Dermis microvascular lymphatic vessel endothelial cell (primary cell): ENCODE measurements around the gene CUTC. TPM values are rescaled to one million over a fixed set of nuclear protein-coding genes. Genes with fewer than 3 reads are reported as not detected.
"Not testable (repeated sequence)": the region's sequence is repeated elsewhere in the genome, so short reads cannot be mapped to it uniquely, and the experiment has no call there.

ENCODE experiments used
- DNase-seq, 2 donors: peaks; one replicate each; pipeline versions ENCODE4 v3.0.0 to v3.0.0-alpha.2; 2010; ENCODE audit warnings: low read depth in 2 of 2
- total RNA-seq: library from RNA; depleted of rRNA; stranded (reverse); fragments of >200 nt; gene quantifications from 2 replicates; pipeline ENCODE4 v1.2.1, GENCODE V29; 2014

The CUTC gene, protein sequence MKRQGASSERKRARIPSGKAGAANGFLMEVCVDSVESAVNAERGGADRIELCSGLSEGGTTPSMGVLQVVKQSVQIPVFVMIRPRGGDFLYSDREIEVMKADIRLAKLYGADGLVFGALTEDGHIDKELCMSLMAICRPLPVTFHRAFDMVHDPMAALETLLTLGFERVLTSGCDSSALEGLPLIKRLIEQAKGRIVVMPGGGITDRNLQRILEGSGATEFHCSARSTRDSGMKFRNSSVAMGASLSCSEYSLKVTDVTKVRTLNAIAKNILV
- 16.9 and 19.8 TPM in 2 replicates for total RNA-seq

DNA sequence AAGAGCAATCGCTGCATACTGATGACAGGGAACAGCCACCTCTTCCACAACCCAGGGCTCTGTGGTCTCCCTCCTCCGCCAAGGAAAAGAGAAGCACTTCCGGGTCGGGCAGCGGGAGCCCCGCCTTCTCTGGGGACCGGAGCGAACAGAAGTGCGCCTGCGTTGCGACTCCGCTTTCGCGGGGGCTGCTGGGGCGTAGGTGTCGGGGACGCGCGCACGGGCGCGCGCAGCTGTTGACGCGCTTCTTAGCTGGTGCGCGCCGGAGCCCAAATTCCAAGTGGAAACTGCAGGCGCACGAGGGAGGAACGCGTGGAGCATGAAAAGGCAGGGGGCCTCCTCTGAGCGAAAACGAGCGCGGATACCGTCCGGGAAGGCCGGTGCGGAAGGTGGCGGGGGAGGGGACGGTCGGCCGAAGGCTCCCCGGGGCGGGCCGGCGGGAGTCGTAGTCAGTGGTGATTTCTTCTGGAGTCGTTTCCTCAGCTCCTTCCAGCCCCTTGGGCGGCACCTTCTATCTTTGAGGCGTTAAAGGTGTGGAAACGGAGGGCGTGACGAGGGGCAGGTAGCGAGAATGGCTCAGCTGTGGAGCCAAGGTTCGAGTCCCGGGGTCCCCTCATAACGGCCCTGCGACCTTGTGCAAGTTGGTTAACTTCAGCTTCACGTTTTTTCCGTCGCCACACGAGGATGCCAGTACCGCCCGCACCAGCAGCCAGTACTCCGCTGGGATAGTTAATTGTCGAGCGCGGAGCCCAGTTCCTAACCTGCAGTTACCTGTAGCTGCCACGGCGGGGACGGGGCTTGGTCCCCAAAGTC is at the start of gene CUTC, which contains the start of gene COX15:
CUTC (plus strand) TSS at position 202 of the 810 bp plus-strand sequence; CDS start at position 317, 115 bp downstream.
COX15 (minus strand) TSS at position 95 of the 810 bp plus-strand sequence; CDS start at position 17, 78 bp downstream.
- DNase-seq, result peak; percentile 94 to 97

DNA sequence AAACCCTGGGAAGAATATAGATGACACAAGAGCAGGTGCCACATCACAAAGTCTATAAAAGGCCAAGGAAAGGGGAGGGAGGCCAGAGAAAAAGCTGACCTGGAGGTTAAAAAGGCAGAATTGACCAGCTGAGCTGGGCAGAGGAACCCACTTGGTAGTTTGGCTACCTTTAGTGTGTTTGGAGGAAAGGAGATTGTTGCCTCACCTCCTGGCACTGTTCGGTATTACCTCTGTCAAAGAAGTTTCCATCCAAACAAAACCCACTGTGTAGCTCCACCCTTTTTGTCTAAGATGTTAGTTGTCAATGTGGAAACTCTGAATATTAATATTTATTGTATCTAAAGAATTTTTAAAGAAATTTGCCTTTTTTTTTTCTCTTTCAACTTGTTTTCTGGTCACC is 49.3 kb upstream of the CUTC start:
- DNase-seq, result peak in 1 of 2 donors; percentile 10

DNA sequence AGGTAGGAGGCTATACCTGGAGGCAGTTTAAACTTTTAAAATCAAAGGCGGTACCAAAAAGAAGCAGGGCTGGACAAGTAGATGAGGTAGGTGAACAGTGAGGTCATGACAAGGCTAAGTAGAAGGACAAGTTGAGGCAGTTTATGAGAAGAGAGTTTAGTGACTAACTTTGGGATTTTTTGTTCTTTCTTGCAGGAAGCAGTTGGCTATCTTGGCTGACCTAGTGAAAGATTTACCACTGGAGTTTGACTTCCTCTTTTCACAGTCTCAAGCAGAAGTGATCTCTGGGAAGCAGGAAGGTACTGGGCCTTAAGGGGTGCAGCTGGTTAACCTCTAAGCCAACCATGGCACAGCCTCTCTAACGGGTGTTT is 46.5 kb upstream of the CUTC start:
- DNase-seq, result peak in 1 of 2 donors; percentile 29

DNA sequence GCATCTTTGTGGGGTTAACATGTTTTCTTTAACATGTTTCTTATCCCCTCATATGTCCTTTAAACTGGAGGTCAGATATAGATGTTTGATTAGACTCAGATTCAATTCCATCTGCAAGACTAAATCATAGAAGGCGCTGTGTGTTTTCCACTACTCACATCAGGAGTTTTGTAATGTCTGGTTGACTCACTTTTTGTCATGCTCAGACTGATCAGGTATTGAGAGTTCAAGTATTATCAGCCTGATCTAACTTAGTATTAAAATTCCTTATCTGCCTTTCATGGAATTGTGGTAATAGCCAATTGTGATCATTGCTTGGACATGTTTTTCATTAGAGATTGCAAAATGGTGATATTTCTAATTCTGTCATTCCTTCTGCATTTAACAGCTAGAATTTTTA is 42.6 kb upstream of the CUTC start:
- DNase-seq, result no peak

DNA sequence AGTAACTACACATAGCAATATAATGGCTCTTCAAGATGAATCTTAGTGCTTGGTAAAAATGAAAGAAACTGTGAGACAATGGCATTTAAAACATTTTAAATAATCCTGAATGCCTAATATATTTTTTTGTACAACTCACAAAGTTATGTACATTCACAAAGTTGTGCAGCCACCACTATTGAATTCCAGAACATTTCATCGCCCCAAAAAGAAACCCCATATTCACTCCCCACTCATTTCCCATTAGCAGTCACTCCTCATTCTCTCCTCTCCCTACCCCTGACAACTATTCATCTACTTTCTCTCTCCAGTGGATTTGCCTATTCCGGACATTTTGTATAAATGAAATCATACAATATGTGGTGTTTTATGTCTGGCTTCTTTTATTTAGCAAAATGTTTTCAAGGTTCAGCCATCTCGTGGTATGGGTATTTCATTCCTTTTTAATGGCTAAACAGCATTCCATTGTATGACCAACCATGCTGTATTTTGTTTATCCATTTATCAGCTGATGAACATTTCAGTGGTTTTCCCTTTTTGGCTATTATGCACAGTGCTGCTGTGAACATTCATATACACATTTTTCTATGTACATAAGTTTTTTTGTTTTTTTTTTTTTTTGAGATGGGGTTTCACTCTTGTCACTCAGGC is 38.0 kb upstream of the CUTC start:
- no peak for DNase-seq

DNA sequence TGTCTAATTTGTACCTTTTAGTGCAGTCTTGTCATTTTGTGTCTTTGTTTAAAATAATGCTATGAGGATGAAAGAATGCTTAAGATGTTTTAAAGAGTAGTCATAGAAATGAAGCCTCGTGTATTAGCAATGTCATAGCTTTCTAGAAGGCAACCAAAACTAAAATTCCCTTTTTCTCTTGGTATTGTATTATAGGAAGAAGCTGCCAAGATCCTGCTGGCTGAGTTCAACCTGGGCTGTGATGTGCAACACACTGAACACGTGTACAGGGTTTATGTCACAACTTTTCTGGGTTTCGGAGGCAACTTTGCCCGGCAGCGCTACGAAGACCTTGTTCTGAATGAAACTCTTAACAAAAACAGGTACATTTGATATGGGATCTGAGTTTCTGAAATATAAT is 36.3 kb upstream of the CUTC start:
- no peak for DNase-seq

DNA sequence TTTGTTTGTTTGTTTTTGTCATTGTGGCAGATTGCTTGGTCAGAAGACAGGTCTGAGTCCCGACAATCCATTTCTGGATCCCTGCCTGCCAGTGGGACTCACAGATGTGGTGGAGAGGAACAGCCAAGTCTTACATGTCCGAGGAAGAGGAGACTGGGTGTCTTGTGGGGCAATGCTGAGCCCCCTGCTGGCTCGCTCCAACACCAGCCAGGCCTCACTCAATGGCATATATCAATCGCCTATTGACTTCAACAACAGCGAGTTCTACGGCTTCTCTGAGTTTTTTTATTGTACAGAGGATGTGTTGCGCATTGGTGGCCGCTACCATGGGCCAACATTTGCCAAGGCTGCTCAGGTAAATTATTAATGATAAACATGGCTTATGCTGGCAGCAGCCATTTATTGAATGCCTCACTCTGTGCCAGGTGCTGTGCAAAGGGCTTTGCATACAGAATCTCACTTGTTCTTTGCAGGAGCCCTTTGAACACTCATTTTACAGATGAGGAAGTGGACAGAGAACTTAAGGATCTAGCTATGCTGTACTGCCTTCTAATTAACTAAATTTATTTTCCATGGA is 33.4 kb upstream of the CUTC start:
- peak in 1 of 2 donors; percentile 10 for DNase-seq

DNA sequence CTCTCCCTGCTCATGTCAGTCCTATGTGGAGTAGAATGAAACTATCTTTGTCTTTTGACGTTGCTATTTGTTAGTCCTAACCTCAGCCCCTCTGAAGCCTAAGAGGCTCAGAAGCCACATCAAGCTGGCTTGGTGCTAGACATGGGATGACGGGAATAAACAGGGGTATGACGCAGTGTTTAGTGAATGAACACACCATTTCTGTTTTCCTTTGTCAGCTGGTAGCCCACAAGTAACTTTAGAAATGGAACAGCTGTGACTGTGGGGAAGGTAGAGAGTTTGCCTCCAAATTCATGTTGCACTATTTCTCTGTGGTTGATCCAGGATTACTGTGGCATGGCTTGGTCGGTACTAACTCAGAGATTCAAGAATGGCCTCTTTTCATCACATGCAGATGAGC is 31.4 kb upstream of the CUTC start:
- DNase-seq, result no peak

DNA sequence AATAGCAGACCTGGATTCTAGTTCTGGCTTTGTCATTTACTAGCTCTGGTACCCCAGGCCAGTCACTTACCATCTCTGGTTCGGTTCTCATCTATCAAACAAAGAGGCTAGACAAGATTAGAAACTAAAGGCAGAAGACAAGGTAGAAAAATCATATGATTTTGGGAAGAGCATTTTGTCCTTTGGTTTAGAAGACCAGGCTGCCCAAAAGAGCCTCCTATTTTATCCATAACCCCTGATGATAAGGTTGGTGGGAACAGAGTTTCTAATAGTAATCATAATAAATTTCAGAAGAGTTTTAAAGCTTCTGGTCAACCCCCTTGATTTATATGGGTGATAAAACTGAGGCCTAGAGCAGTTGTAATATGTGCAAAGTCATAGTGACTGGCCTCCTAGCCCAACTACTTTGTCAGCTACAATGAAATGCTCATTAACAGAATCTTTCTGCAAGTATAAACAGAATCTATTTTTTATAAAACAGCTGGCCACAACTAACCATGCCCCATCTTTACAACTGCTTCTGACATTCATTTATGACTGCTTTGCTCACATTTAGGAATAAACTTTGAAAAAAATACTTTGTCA is 23.5 kb upstream of the CUTC start:
- no peak for DNase-seq

DNA sequence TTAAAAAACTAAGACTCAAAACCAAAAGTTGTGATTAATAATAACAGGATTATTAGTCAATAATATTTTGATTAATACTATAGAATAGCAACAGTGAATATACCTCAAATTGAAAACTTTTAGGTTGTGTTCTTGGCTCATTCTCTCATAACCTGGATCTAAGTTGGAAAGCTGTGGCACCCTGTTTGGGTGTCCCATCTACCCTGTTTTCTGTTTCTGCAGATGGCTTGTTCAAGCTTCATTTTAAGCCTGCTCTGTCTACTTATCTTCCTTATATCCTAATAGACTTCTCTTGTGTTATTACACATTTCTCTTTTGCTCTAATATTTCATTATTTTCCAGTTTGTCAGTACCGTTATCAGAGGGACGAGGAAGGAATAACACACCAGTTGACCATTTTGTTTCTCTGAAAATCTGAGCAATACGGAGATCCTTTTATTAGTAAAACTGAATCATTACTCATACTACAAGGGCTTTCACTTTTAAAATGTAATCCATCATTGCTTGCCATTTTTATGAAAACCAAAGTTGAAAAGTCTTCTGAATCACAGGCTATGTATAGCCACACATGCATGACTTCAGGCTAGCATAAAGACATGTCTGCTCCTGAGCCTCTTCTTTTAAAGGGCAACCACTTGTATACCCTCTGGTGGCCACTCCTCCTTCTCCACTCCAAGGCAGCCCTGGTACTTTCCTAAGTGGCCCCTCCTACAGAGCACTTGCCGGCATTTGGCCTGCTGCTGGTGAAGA is 22.4 kb upstream of the CUTC start:
- no peak for DNase-seq

DNA sequence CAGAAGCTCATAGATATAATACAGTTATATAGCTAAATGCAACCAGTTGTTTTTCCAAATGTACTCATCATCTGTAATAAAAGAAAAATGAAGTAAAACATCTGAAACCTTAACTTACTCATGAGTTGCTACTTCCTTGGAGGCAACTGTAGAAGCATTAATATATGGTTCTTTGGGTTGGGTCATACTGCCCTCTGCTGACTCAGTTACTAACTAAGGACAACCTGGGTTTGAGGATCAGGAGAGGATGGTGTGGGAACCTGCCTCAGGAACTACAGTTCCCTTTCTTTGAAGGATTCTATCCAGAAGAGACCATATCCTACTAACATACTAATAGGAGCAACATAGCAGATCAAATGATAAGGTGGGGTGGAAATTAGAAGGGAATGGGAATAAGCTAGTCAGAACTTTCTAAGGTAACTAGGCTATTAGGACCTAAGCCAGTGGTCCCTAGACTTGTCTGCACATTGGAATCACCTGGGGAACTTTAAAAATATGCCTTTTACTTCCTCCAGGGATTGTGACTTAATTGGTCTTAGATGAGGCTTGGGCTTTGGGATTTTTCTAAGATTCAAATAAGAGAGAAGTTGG is 20.8 kb upstream of the CUTC start:
- DNase-seq, result peak; percentile 38 to 65

DNA sequence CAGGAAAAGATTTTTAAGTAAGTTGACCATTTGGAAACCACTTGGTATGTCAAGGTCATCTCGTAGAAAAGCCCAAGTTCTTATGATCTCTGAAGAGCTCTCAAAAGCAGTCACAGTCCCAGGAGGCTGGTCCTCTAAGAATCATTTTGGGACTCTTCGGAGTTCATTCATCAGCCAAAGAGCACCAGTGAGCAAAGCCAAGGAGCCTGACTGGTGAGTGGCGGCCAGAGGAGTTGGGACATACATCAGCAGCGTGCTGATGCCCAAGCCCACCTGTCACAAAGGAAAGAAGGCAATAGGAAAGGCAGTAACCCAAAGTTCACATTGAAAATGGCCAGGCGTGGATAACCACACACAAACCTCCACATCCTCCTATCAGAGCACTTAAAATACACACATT is 17.6 kb upstream of the CUTC start:
- DNase-seq, result no peak

DNA sequence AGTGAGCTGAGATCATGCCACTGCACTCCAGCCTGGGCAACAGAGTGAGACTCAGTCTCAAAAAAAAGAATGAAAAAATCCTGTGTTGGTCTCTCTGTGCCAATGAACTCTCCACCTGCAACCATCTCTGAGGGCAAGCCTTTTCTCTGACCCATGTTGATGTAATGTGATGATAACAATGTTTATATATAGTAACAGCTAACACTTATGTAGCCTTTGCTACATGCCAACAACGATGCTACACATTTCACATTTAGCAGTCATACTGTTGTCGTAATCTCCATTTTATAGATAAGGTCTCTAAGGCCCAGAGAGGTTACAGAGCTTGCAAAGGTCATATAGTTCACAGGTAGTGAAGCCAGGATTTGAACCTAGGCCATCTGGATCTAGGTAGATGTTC is 11.6 kb upstream of the CUTC start:
- DNase-seq, result no peak

DNA sequence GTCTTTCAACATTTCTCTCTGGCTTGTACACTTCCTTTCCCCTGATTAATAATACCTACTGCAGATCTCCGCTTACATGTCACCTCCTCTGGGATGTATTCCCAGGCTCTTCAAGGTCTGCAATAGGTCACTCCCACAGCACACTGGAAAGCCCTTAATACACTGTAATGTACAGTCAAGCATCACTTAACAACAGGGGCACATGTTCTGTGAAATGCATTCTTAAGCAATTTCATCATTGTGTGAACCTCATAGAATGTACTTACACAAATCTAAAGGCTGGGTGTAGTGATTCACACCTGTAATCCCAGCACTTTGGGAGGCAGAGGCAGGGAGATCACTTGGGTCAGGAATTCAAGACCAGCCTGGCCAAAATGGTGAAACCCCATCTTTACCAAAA is 2.0 kb upstream of the CUTC start:
- DNase-seq, result no peak

DNA sequence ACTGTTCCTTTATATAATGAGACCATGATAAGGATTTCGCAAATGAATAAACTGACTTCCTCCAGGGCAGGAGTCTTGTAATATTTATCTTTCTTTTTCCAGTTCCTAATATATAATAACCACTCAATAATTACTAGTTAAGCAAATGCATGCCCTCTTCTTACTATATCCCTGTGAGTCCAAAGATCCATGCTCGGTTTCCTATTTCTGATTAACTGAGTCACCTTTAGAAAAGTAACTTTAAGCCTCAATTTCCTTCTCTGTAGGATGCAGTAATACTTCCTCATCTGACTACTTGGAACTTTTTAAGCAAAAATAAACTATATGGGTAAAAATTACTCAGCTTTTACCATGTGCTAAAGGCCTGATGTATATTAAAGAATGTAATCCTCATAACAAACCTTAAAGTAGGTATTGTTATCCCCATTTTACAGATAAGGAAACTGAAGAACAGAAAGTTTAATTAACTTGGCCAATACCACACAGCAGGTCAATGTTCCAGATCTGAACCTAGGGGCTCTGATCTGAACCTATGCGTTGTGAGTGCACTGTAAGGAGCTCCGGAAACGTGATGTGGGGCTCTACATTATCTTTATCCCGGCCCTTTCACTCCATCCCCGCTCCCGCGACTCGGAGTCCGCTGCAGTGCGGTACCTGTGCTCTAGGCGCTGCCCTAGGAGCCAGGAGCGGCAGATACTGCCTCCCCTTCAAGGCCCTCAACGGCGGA is 565 bp upstream of the CUTC start:
- no peak for DNase-seq

DNA sequence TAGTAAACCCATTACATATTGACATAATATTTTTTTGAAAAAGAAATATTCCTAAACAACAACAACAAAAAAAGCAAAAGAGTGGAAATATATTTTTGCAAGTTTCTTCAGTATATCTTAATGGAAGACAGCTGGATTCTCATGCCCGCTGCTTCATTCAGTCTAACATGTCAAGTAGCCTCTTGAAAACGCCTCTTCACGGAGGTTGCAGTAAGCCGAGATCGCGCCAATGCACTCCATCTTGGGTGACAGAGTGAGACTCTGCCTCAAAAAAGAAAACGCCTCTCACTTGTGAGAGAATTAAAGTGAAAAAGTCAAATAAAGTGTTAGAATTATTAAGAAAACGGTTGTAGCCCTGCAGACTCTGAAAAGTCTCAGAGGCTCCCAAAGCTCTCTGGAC is 1.3 kb downstream of the CUTC start:
- DNase-seq, result no peak

DNA sequence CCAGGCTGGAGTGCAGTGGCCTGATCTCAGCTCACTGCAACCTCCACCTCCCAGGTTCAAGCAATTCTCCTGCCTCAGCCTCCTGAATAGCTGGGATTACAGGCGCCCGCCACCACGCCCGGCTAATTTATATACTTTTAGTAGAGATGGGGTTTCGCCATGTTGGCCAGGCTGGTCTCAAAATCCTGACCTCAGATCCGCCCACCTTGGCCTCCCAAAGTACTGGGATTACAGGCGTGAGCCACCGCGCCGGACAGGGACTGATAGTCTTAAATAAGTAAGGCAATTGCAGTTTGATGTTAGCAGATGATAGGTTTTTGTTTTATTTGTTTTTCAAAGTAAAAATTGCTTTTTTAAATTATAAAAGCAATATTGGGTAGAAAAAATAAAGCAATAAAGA is 2.1 kb downstream of the CUTC start:
- DNase-seq, result not testable (repeated sequence)

DNA sequence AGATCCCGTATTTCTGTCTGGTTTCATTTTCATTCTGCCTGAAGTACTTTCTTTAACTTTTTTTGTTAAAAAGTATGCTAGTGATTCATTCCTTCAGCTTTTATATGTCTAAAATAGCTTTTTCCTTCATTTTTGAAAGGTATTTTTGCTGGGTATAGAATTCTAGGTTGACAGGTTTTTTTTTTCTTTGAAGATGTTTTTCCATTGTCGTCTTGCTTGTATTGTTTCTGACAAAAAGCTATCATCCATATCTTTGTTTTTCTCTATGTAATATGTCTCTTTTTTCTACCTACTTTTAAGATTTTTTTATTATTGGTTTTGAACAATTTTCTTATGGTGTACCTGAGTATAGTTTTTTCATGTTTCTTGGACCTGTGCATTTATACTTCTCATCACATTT is 8.2 kb downstream of the CUTC start:
- no peak for DNase-seq

DNA sequence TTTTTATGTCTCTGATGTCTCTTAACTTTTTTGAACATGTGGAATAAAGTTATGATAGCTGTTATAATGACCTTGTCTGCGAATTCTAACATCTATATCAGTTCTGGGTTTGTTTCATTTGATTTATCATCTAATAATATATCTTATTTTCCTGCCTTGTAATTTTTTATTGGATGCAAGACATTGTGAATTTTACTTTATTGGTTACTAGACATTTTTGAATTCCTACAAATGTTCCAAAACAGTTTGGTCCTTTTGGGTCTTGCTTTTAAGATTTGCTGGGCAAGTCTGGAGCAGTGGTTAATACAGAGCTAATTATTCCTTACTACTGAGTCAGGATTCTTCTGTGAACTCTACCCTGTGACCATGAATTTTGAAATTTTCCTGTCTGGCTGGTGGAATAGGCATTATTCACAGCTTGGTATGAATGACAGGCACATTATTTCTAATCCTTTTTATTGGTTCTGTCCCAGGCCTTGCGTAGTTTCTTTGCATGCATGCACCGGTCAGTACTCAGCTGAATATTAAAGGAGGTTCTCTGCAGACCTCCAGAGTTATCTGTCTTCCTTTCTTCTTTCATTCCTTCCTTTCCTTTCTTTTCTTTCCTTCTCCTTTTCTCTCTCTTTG is 9.0 kb downstream of the CUTC start:
- DNase-seq, result no peak
